IMR-90 (cell line): Measurements from ENCODE around the gene NOL12.

Source experiments
- CHD1 ChIP-seq: IDR thresholded peaks from 2 replicates; pipeline ENCODE4 v1.6.1; 2012; ENCODE audit warnings: low read depth, low read length, improper control_type of control experiment
- TF ChIP-seq, protein P1 (sequence below): conservative IDR thresholded peaks from 2 replicates; pipeline ENCODE4 v1.5.1; 2012; ENCODE audit warnings: mild to moderate bottlenecking, low read depth, low read length, improper control_type of control experiment
- TF ChIP-seq, protein P2 (sequence below): fragments of 150-350 bp; IDR thresholded peaks from 2 replicates; pipeline ENCODE4 v1.6.1; 2017; ENCODE audit warnings: mild to moderate bottlenecking, antibody characterized with exemption, low read length, low read depth

DNA sequence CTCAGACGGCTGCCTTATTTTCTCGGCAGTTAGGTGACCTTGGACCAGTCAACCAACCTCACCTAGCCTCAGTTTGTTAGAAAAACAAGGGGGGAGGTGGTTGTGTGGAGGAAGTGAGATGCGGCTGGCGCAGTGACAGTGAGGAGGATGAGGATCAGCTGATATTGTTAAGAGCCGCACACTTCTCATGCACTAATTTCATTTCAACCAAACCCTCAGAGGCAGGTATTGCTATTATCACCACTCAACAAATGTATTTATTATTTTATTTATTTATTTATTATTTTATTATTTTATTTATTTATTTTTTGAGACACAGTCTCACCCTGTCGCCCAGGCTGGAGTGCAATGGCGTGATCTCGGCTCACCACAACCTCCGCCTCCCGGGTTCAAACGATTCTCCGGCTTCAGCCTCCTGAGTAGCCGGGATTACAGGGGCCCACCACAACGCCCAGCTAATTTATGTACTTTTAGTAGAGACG lies 8.6 kb upstream of the NOL12 start:
- TF ChIP-seq, protein P1, sequence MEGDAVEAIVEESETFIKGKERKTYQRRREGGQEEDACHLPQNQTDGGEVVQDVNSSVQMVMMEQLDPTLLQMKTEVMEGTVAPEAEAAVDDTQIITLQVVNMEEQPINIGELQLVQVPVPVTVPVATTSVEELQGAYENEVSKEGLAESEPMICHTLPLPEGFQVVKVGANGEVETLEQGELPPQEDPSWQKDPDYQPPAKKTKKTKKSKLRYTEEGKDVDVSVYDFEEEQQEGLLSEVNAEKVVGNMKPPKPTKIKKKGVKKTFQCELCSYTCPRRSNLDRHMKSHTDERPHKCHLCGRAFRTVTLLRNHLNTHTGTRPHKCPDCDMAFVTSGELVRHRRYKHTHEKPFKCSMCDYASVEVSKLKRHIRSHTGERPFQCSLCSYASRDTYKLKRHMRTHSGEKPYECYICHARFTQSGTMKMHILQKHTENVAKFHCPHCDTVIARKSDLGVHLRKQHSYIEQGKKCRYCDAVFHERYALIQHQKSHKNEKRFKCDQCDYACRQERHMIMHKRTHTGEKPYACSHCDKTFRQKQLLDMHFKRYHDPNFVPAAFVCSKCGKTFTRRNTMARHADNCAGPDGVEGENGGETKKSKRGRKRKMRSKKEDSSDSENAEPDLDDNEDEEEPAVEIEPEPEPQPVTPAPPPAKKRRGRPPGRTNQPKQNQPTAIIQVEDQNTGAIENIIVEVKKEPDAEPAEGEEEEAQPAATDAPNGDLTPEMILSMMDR: no peak
- TF ChIP-seq, protein P2, sequence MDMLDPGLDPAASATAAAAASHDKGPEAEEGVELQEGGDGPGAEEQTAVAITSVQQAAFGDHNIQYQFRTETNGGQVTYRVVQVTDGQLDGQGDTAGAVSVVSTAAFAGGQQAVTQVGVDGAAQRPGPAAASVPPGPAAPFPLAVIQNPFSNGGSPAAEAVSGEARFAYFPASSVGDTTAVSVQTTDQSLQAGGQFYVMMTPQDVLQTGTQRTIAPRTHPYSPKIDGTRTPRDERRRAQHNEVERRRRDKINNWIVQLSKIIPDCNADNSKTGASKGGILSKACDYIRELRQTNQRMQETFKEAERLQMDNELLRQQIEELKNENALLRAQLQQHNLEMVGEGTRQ: no peak
- TF ChIP-seq CHD1: no peak
